ENCODE measurements around the gene SKAP1. TPM values are rescaled to one million over a fixed set of nuclear protein-coding genes. Genes with fewer than 3 reads are reported as not detected.

SKAP1 gene
- total and polyA plus RNA-seq, 2 donors from 2014 or later = 34.8 to 42.6 TPM

GRCh38 chr17:48378238-48378637 is 51.8 kb downstream of the SKAP1 start:
- intact Hi-C loops (cut with DNase I) = no loop called here
- TF ChIP-seq CTCF (IDR thresholded peaks at IDR 0.05; ENCODE audit: borderline replicate concordance, extremely low read depth, insufficient read depth) = no peak
- Histone ChIP-seq H3K9me3 (ENCODE audit: control insufficient read depth in 2 of 3, insufficient read depth in 1 of 3, low read length in 3 of 3) (no peaks in the 10 kb centered on the region), H3K4me3 (ENCODE audit: low read length in 3 of 3) (no peak overlapping the region), H3K9ac (ENCODE audit: low read length in 3 of 3) (no peak overlapping the region), H3K36me3 (ENCODE audit: control insufficient read depth in 2 of 3, insufficient read depth in 3 of 3, low read length in 3 of 3) (no peaks in the 10 kb centered on the region), H3K27me3 (ENCODE audit: control insufficient read depth, insufficient read depth, low read length) (no peaks in the 10 kb centered on the region), H3K4me1 (ENCODE audit: control insufficient read depth in 2 of 3, insufficient read depth in 2 of 3, low read depth in 1 of 3, low read length in 3 of 3) (no peaks in the 10 kb centered on the region), H3K27ac (ENCODE audit: low read depth in 2 of 2, low read length in 2 of 2) (no peak overlapping the region)
- FAIRE-seq (no peak), DNase-seq (no peak)

DNA sequence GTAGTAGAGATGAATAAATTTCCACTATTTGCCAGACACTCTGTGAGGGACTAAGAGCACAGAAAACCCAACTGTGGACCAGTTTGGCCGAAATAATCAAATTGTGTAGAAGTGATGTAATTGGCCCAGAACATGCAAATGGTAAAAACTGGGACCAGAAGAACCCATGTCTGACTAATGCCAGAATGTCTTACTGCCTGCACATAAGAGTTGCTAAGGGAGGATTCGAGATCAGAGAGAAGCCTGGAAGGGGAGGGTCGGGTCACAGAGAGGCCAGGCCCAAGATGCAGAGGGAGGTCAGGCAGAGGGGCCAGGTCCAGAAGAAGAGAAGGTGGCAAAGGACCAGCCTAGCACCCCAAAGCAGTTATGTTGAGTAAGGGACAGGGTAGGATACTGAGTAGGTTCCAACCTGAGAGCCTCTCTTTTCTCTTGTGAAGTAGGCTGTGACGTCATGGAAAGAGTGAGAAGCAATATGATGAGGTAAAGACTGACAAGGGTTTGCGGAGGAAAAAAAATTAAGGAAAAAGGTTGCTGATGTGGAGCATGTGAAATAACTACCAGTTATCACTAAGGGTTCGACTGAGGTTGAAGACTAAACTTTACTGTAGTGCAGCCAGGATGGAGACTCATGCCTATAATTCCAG is 53.2 kb downstream of the SKAP1 start:
- Histone ChIP-seq H3K27ac (ENCODE audit: low read depth in 2 of 2, low read length in 2 of 2) (no peak overlapping the region), H3K27me3 (ENCODE audit: control insufficient read depth, insufficient read depth, low read length) (no peaks in the 10 kb centered on the region)
- intact Hi-C loops (cut with DNase I) = no loop called here

DNA sequence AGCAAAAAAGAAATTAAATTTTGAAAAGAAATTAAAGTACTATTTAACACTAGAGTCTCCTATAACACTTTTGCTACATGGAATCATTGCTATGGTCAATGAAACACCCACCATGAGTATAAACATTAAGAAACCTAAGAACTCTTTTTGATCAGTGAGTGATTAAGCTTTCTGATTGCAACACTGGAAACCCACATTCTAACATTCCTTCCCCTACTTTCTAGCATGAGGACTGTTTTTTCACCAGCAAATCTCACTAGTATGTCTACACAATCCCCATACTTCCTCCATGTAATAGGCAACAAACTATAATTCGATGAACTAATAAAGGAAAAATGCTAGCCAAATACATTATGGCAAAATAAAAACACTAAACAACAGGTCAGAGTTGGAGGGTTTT is 54.7 kb downstream of the SKAP1 start:
- FAIRE-seq (no peak), DNase-seq (peak in 1 of 5 donors; percentile 25)
- Histone ChIP-seq H3K36me3 (ENCODE audit: control insufficient read depth in 2 of 3, insufficient read depth in 3 of 3, low read length in 3 of 3) (no peaks in the 10 kb centered on the region), H3K9ac (ENCODE audit: low read length in 3 of 3) (no peak overlapping the region), H3K4me3 (ENCODE audit: low read length in 3 of 3) (no peak overlapping the region), H3K27me3 (ENCODE audit: control insufficient read depth, insufficient read depth, low read length) (no peaks in the 10 kb centered on the region), H3K27ac (ENCODE audit: low read depth in 2 of 2, low read length in 2 of 2) (no peak overlapping the region), H3K9me3 (ENCODE audit: control insufficient read depth in 2 of 3, insufficient read depth in 1 of 3, low read length in 3 of 3) (no peaks in the 10 kb centered on the region), H3K4me1 (ENCODE audit: control insufficient read depth in 2 of 3, insufficient read depth in 2 of 3, low read depth in 1 of 3, low read length in 3 of 3) (no peaks in the 10 kb centered on the region)
- no peak for TF ChIP-seq CTCF (IDR thresholded peaks at IDR 0.05; ENCODE audit: borderline replicate concordance, extremely low read depth, insufficient read depth)
- intact Hi-C loops (cut with DNase I) = no loop called here

More for the DNA sequence above, 53.2 kb downstream of the SKAP1 start:
- FAIRE-seq (no peak), DNase-seq (no peak)
- Histone ChIP-seq H3K9me3 (ENCODE audit: control insufficient read depth in 2 of 3, insufficient read depth in 1 of 3, low read length in 3 of 3) (no peaks in the 10 kb centered on the region), H3K36me3 (ENCODE audit: control insufficient read depth in 2 of 3, insufficient read depth in 3 of 3, low read length in 3 of 3) (no peaks in the 10 kb centered on the region), H3K4me3 (ENCODE audit: low read length in 3 of 3) (no peak overlapping the region), H3K9ac (ENCODE audit: low read length in 3 of 3) (no peak overlapping the region), H3K4me1 (ENCODE audit: control insufficient read depth in 2 of 3, insufficient read depth in 2 of 3, low read depth in 1 of 3, low read length in 3 of 3) (no peaks in the 10 kb centered on the region)
- no peak for TF ChIP-seq CTCF (IDR thresholded peaks at IDR 0.05; ENCODE audit: borderline replicate concordance, extremely low read depth, insufficient read depth)

Data from kidney (tissue), 14 donors.